Measurements from ENCODE around the gene LAMP1.
"Not testable (repeated sequence)": the region's sequence is repeated elsewhere in the genome, so short reads cannot be mapped to it uniquely, and the experiment has no call there.

Gene LAMP1

GRCh38 chr13:113302986-113303385 is 5.9 kb downstream of the LAMP1 start:
- no peak for DNase-seq (ENCODE audit: low read depth in 1 of 2, low spot score in 1 of 2)
- in situ Hi-C loops (cut with HindIII; ENCODE audit: low pct_unique_long_range_greater_than_20kb, low sequenced_read_pairs) = no loop called here
- no peak for TF ChIP-seq JUND (IDR thresholded peaks at IDR 0.05; ENCODE audit: low read depth)

DNA sequence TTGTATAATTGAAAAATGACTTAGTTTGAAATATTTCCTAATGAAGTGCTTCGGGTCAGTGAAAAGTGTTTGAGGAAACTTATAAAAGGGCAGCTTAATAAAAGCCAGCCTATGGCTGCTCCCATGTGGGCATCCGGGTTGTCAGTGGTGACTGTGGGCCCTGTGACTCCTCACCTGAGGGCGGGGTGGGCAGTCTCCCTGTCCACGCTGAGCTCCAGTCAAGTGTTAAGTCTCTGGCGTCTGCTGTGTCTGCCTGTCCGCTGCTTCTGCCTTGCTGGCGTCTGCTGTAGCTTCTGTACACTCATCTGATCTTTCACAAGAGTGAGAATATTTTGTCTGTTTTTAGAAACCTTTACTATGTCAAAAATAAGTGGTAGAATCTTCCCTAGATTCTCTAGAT is 7.1 kb downstream of the LAMP1 start:
- in situ Hi-C loops (cut with HindIII; ENCODE audit: low pct_unique_long_range_greater_than_20kb, low sequenced_read_pairs) = no loop called here
- DNase-seq (ENCODE audit: low read depth in 1 of 2, low spot score in 1 of 2) = no peak
- no peak for TF ChIP-seq JUND (IDR thresholded peaks at IDR 0.05; ENCODE audit: low read depth)

DNA sequence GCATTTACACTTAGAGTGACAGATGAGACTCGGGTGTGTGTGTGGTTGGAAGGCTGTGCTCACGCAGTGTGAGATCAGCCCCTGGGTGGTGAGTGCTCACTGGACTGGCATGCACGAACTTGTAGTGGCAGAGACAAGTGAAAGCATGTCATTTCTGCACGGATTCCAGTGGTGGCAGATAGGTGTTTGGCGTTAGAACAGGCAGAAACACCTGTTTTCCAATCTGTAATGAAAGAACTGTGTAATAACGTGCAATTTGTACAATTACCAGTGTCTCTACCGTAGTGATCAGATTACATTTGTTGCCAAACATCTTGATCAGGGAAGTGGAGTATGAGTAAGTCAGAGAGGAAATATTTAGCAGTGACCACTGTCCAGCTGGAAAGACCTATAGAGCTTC is 8.2 kb downstream of the LAMP1 start:
- DNase-seq (ENCODE audit: low read depth in 1 of 2, low spot score in 1 of 2) = peak; percentile 13 to 37
- TF ChIP-seq JUND (IDR thresholded peaks at IDR 0.05; ENCODE audit: low read depth) = no peak
- in situ Hi-C loops (cut with HindIII; ENCODE audit: low pct_unique_long_range_greater_than_20kb, low sequenced_read_pairs) = no loop called here

DNA sequence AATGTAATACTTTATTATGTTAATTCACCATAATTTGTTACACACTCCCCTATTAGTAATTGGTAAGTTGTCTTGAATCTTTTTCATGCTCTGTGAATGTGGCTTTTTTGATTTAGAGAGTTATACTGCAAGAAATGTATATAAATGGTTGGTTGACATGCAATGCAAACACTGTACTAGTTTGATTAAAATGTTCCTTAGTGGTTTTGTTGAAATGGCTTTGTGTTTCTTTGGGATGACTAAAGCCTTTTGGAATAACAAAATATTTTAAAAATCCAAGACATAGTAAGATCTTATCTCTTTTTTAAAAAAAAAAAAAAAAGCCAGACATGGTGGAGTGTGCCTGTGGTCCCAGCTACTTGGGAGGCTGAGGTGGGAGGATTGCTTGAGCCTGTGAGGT is 10.5 kb downstream of the LAMP1 start:
- in situ Hi-C loops (cut with HindIII; ENCODE audit: low pct_unique_long_range_greater_than_20kb, low sequenced_read_pairs) = no loop called here
- DNase-seq (ENCODE audit: low read depth in 1 of 2, low spot score in 1 of 2) = no peak
- no peak for TF ChIP-seq JUND (IDR thresholded peaks at IDR 0.05; ENCODE audit: low read depth)

- in situ Hi-C loops (cut with HindIII; ENCODE audit: low pct_unique_long_range_greater_than_20kb, low sequenced_read_pairs) = no loop called here
- TF ChIP-seq JUND (IDR thresholded peaks at IDR 0.05; ENCODE audit: low read depth) = no peak
Observed at GRCh38 chr13:113309473-113309872, 12.4 kb downstream of the LAMP1 start.

GRCh38 chr13:113314112-113314511 is 17.1 kb downstream of the LAMP1 start:
- in situ Hi-C loops (cut with HindIII; ENCODE audit: low pct_unique_long_range_greater_than_20kb, low sequenced_read_pairs) = not testable (repeated sequence)
- DNase-seq (ENCODE audit: low read depth in 1 of 2, low spot score in 1 of 2) = peak in 1 of 2 experiments; percentile 32

More at GRCh38 chr13:113309473-113309872, 12.4 kb downstream of the LAMP1 start:
- DNase-seq (ENCODE audit: low read depth in 1 of 2, low spot score in 1 of 2) = no peak

DNA sequence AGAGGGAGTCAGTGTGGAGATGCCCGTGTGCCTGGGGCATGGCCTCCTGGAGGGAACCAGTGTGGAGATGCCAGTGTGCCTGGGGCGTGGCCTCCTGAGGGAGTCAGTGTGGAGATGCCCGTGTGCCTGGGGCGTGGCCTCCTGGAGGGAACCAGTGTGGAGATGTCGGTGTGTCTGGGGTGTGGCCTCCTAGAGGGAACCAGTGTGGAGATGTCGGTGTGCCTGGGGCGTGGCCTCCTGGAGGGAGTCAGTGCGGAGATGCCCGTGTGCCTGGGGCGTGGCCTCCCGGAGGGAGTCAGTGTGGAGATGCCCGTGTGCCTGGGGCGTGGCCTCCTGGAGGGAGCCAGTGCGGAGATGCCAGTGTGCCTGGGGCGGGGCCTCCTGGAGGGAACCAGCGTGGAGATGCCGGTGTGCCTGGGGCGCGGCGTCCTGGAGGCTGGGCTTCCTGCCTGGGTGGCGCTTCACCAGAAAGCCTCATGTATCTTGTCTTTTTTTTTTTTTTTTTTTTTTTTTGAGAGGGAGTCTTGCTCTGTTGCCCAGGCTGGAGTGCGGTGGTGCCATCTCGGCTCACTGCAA is 17.9 kb downstream of the LAMP1 start:
- DNase-seq (ENCODE audit: low read depth in 1 of 2, low spot score in 1 of 2) = peak in 1 of 2 experiments; percentile 65
- in situ Hi-C loops (cut with HindIII; ENCODE audit: low pct_unique_long_range_greater_than_20kb, low sequenced_read_pairs) = not testable (repeated sequence)

DNA sequence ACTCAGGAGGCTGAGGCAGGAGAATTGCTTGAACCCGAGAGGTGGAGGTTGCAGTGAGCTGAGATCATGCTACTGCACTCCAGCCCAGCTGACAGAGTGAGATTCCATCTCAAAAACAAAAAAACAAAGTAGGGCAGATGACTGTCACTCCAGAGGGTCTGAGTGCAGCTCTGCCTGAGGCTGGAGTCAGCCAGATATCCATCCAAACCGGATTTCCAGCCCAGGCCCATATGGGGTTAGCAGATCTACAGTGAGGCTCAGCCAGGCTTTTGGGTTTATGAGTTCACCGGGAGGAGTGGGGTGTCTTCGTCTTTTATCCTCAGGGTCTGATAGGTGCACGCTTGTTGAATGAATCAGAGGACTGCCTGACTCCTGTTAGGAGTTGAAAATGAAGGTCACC is 19.0 kb downstream of the LAMP1 start:
- no peak for TF ChIP-seq JUND (IDR thresholded peaks at IDR 0.05; ENCODE audit: low read depth)
- no peak for DNase-seq (ENCODE audit: low read depth in 1 of 2, low spot score in 1 of 2)
- in situ Hi-C loops (cut with HindIII; ENCODE audit: low pct_unique_long_range_greater_than_20kb, low sequenced_read_pairs) = no loop called here

- in situ Hi-C loops (cut with HindIII; ENCODE audit: low pct_unique_long_range_greater_than_20kb, low sequenced_read_pairs) = no loop called here
- no peak for DNase-seq (ENCODE audit: low read depth in 1 of 2, low spot score in 1 of 2)
- TF ChIP-seq JUND (IDR thresholded peaks at IDR 0.05; ENCODE audit: low read depth) = no peak
Observed at GRCh38 chr13:113317031-113317430, 20.0 kb downstream of the LAMP1 start.

- in situ Hi-C loops (cut with HindIII; ENCODE audit: low pct_unique_long_range_greater_than_20kb, low sequenced_read_pairs) = no loop called here
- TF ChIP-seq JUND (IDR thresholded peaks at IDR 0.05; ENCODE audit: low read depth) = no peak
Observed at GRCh38 chr13:113318956-113319355, 21.9 kb downstream of the LAMP1 start.

DNA sequence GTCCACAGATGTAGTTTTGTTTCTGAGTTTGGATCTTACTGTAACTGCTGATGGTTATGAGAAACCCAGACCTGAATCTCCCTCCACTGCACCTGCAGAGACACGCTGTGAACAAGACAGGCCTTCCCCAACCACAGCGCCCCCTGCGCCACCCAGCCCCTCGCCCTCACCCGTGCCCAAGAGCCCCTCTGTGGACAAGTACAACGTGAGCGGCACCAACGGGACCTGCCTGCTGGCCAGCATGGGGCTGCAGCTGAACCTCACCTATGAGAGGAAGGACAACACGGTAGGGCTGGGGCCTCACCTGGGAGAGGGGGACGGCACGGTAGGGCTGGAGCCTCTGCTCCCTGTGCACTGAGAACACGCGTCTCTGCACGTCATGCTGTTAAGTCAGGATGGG is 22.3 kb downstream of the LAMP1 start:
- DNase-seq (ENCODE audit: low read depth in 1 of 2, low spot score in 1 of 2) = no peak
- in situ Hi-C loops (cut with HindIII; ENCODE audit: low pct_unique_long_range_greater_than_20kb, low sequenced_read_pairs) = no loop called here
- no peak for TF ChIP-seq JUND (IDR thresholded peaks at IDR 0.05; ENCODE audit: low read depth)

More at GRCh38 chr13:113318956-113319355, 21.9 kb downstream of the LAMP1 start:
- DNase-seq (ENCODE audit: low read depth in 1 of 2, low spot score in 1 of 2) = no peak

DNA sequence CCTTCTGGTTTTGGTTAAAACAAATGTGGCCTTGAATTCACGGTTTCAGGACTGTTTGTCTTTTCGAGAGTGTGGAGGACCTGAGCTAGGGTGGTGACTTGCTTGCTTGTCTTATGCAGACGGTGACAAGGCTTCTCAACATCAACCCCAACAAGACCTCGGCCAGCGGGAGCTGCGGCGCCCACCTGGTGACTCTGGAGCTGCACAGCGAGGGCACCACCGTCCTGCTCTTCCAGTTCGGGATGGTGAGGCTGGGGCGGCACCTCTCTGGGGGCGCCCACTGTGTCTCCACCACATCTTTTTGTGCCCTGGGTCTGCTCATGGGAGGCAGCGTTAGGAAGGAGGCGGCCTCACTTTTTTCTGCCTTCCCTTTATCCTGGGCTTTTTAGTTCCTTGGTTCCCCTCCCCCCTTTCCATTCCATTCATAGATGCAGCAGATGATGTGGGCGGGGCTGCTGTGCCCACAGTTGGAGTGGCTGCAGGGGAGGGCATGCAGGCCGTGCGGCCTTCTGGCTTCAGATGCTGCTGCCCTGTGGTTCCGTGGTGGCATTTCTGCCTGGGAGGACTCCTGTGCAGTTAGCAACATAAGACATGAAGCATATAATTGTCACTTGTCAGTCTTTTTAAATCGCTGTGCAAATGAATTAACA is 23.3 kb downstream of the LAMP1 start:
- DNase-seq (ENCODE audit: low read depth in 1 of 2, low spot score in 1 of 2) = no peak
- in situ Hi-C loops (cut with HindIII; ENCODE audit: low pct_unique_long_range_greater_than_20kb, low sequenced_read_pairs) = no loop called here
- TF ChIP-seq JUND (IDR thresholded peaks at IDR 0.05; ENCODE audit: low read depth) = no peak

- in situ Hi-C loops (cut with HindIII; ENCODE audit: low pct_unique_long_range_greater_than_20kb, low sequenced_read_pairs) = no loop called here
- DNase-seq (ENCODE audit: low read depth in 1 of 2, low spot score in 1 of 2) = no peak
- TF ChIP-seq JUND (IDR thresholded peaks at IDR 0.05; ENCODE audit: low read depth) = no peak
Observed at GRCh38 chr13:113321546-113321945, 24.5 kb downstream of the LAMP1 start.

DNA sequence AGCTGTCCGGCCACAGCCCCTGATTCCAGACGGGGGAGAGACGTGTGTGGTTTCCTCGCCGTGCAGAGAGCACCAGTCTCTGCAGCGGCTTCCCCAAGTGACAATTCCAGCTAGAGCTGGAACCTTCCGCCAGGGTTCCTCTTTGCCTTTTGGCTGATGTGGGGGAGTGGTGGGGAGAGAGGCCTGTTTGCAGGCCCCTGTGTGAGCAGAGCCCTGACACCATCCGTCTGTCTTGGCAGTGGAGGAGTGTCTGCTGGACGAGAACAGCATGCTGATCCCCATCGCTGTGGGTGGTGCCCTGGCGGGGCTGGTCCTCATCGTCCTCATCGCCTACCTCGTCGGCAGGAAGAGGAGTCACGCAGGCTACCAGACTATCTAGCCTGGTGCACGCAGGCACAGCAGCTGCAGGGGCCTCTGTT is 25.0 kb downstream of the LAMP1 start:
- DNase-seq (ENCODE audit: low read depth in 1 of 2, low spot score in 1 of 2) = no peak
- in situ Hi-C loops (cut with HindIII; ENCODE audit: low pct_unique_long_range_greater_than_20kb, low sequenced_read_pairs) = no loop called here
- no peak for TF ChIP-seq JUND (IDR thresholded peaks at IDR 0.05; ENCODE audit: low read depth)

All from T47D (cell line).